OCI-LY7 (cell line): ENCODE data around the gene PACSIN3. TPM values are rescaled to one million over a fixed set of nuclear protein-coding genes. Genes with fewer than 3 reads are reported as not detected.

Experiments used
- BruUV-seq: library from RNA; stranded (reverse); fragments of 400-500 nt; replicated peaks from 2 replicates; lab custom pipeline; 2021; lab: Mats Ljungman, UMichigan
- CTCF ChIA-PET: fragments of 300-600 bp; sonication (Branson Sonifier 250); formaldehyde crosslinking; loops from one replicate; lab custom pipeline; 2022; ENCODE audit warnings: antibody characterized with exemption; ENCODE audit not compliant: unreplicated experiment; lab: Charles Lee
- POLR2A ChIA-PET: fragments of 300-600 bp; sonication (Branson Sonifier 250); formaldehyde crosslinking; loops from one replicate; lab custom pipeline; 2022; ENCODE audit warnings: antibody characterized with exemption; lab: Charles Lee
- DNase-seq: peaks from one replicate; pipeline ENCODE4 v3.0.0-alpha.2; 2015; ENCODE audit warnings: low spot score
- H2AFZ ChIP-seq: fragments of 200-600 bp; sonication (generic), shearing (Covaris generic); 2 replicates; pipeline ENCODE4 v1.6.1; 2014; ENCODE audit warnings: mild to moderate bottlenecking, antibody characterized with exemption, low read length, moderate library complexity
- H3K27ac ChIP-seq: fragments of 200-600 bp; sonication (generic); 2 replicates; pipeline ENCODE4 v1.5.1; 2014; ENCODE audit warnings: mixed run types, low read depth, mild to moderate bottlenecking, moderate library complexity, low read length, inconsistent platforms; ENCODE audit not compliant: poor library complexity, severe bottlenecking
- H3K36me3 ChIP-seq: fragments of 200-600 bp; sonication (generic); 2 replicates; pipeline ENCODE4 v1.6.1; 2014; ENCODE audit warnings: mild to moderate bottlenecking, antibody characterized with exemption, low read length, moderate library complexity, mixed read lengths; ENCODE audit not compliant: insufficient read depth
- H3K4me1 ChIP-seq: fragments of 200-600 bp; sonication (generic); 2 replicates; pipeline ENCODE4 v1.5.1; 2014; ENCODE audit warnings: mild to moderate bottlenecking, low read length; ENCODE audit not compliant: insufficient read depth, poor library complexity, severe bottlenecking
- H3K4me2 ChIP-seq: fragments of 200-600 bp; sonication (generic); 2 replicates; pipeline ENCODE4 v1.6.1; 2014; ENCODE audit warnings: mild to moderate bottlenecking, low read length
- H3K4me3 ChIP-seq: fragments of 200-600 bp; sonication (generic); 2 replicates; pipeline ENCODE4 v1.5.1; 2014; ENCODE audit warnings: mild to moderate bottlenecking, low read depth, low read length; ENCODE audit not compliant: poor library complexity, severe bottlenecking
- H3K79me2 ChIP-seq: fragments of 200-600 bp; sonication (generic); 2 replicates; pipeline ENCODE4 v1.6.1; 2016; ENCODE audit warnings: low read depth, mild to moderate bottlenecking, low read length, moderate library complexity, mixed read lengths; ENCODE audit not compliant: insufficient read depth
- H3K9me2 ChIP-seq: fragments of 200-600 bp; sonication (generic); 2 replicates; pipeline ENCODE4 v1.6.1; 2016; ENCODE audit warnings: mild to moderate bottlenecking, low read length, mixed read lengths; ENCODE audit not compliant: insufficient read depth
- H3K9me3 ChIP-seq: fragments of 200-600 bp; sonication (generic); 2 replicates; pipeline ENCODE4 v1.6.1; 2014; ENCODE audit warnings: mild to moderate bottlenecking, mixed run types, low read length, mixed read lengths
- H4K20me1 ChIP-seq: fragments of 200-600 bp; sonication (generic); 2 replicates; pipeline ENCODE4 v1.6.1; 2014; ENCODE audit warnings: mild to moderate bottlenecking, antibody characterized with exemption, low read length, moderate library complexity, mixed read lengths; ENCODE audit not compliant: insufficient read depth
- CTCF ChIP-seq: fragments of 200-600 bp; sonication (generic); conservative IDR thresholded peaks from 2 replicates; pipeline ENCODE4 v1.5.1; 2014; ENCODE audit warnings: mild to moderate bottlenecking, antibody characterized with exemption, low read length, moderate library complexity, mixed read lengths
- EZH2phosphoT487 ChIP-seq: fragments of 200-600 bp; sonication (generic); IDR thresholded peaks from 2 replicates; pipeline ENCODE4 v1.6.1; 2018; ENCODE audit warnings: low read depth, borderline replicate concordance, mild to moderate bottlenecking, mixed run types, antibody characterized with exemption, low read length, moderate library complexity, mixed read lengths
- intact Hi-C: fragments of 100-400 bp; cut with micrococcal nuclease; formaldehyde crosslinking; loops from one replicate; pipeline ENCODE4 v1.10.0; 2022; ENCODE audit not compliant: unreplicated experiment
- total RNA-seq, 2 experiments: library from RNA; depleted of rRNA in 1 of 2; stranded (reverse); fragments of >200 nt in 1 of 2; shearing (Covaris generic) in 1 of 2; gene quantifications; 2 replicates each; pipeline ENCODE4 v1.2.3, GENCODE V29; 2014 to 2022

The PACSIN3 gene
- total RNA-seq, 2 experiments from 2014 or later, result not detected

GRCh38 chr11:47186700-47187695, 764 bp upstream of the PACSIN3 start:
- peak overlapping the region; percentile 21; the same call in 1 of the 2 replicates for H2AFZ ChIP-seq
- H3K4me1 ChIP-seq, result peaks cover 9% of the 10 kb centered on the region
- H3K4me3 ChIP-seq, result peak overlapping the region; percentile 30
- H3K27ac ChIP-seq, result no peak overlapping the region
- no peaks in the 10 kb centered on the region for H3K79me2 ChIP-seq
- ChIA-PET CTCF (no interaction called here), POLR2A (no interaction called here)
- TF ChIP-seq EZH2phosphoT487 (peak; percentile 98), CTCF (peak; percentile 25; the same call in 1 of the 2 replicates)
- peak overlapping the region; percentile 68 for H3K4me2 ChIP-seq
- intact Hi-C loops, result no loop called here
- H3K9me2 ChIP-seq, result no peaks in the 10 kb centered on the region
- H3K36me3 ChIP-seq, result no peaks in the 10 kb centered on the region
- no peaks in the 10 kb centered on the region for H3K9me3 ChIP-seq
- H4K20me1 ChIP-seq, result no peaks in the 10 kb centered on the region
- BruUV-seq, result no TSS peak
- DNase-seq, result no peak

DNA sequence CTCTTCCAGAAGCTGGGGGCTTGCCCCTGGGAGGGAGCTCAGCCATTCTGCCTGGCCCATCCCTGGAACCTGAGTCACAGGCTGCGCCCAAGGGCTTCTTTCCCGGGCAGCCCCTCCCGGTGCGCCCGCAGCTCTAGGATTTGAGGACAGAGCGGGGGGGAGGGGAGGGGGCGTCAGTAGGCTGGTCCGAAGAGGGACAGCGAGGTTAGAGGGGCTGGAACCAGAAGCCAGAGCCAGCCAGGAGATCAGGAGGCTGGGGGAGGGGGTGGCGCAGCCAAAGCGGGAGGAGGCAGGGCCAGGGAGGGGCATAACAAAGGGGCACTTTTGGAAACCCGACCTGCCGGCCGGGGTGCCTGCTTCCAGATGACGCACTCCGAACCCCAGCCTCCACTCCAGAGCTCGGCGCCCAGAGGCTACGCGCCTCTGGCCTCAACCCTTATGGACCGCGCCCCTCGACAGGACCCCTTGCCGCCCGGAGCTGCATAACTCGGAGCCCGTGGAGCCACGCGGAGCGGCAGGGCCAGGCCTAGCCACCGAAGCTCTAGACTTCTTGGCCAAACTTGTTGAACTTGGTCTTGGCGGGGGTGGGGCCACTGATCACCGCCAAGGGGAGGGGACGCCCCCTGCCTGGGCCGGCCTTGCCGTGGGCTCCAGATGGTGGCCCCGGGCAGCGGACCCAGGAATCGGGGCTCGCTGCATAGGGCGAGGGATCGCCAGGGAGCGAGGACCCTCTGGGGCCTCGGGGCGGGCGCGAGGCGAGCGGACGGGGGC, 744 bp downstream of the PACSIN3 start:
- no peak for DNase-seq
- Histone ChIP-seq H2AFZ (no peak overlapping the region), H3K4me1 (peaks cover 9% of the 10 kb centered on the region), H3K9me2 (no peaks in the 10 kb centered on the region), H4K20me1 (no peaks in the 10 kb centered on the region), H3K36me3 (no peaks in the 10 kb centered on the region), H3K4me3 (no peak overlapping the region), H3K79me2 (no peaks in the 10 kb centered on the region), H3K9me3 (no peaks in the 10 kb centered on the region), H3K27ac (no peak overlapping the region), H3K4me2 (peak overlapping the region; percentile 68; the same call in 1 of the 2 replicates)
- BruUV-seq, result no TSS peak
- POLR2A ChIA-PET, result interaction anchor here (0.6 kb wide), 1 partner anchor 28 kb away, joined by 4 read pairs; no protein-coding TSS in a partner anchor
- TF ChIP-seq EZH2phosphoT487 (no peak), CTCF (no peak)
- CTCF ChIA-PET, result no interaction called here
- intact Hi-C loops, result no loop called here
